ES-I3 (cell line): Measurements from ENCODE around the gene ADGRL1.
"Not testable (repeated sequence)": the region's sequence is repeated elsewhere in the genome, so short reads cannot be mapped to it uniquely, and the experiment has no call there.

ENCODE experiments used
- H3K36me3 ChIP-seq: 2 replicates; pipeline ENCODE4 v1.6.1; 2013; ENCODE audit warnings: mild to moderate bottlenecking, low read length, control low read depth, moderate library complexity; ENCODE audit not compliant: insufficient read depth
- H3K4me1 ChIP-seq: 2 replicates; pipeline ENCODE4 v1.6.1; 2013; ENCODE audit warnings: mild to moderate bottlenecking, control low read depth, low read length; ENCODE audit not compliant: insufficient read depth
- H3K9ac ChIP-seq: 2 replicates; pipeline ENCODE4 v1.6.1; 2013; ENCODE audit warnings: low read depth, mild to moderate bottlenecking, low read length, moderate library complexity
- H3K9me3 ChIP-seq: 2 replicates; pipeline ENCODE4 v1.6.1; 2013; ENCODE audit warnings: mild to moderate bottlenecking, low read length, moderate library complexity; ENCODE audit not compliant: control insufficient read depth, insufficient read depth

ADGRL1 gene

GRCh38 chr19:14150770-14151661 is 55.0 kb downstream of the ADGRL1 start:
- peaks cover 6% of the 10 kb centered on the region for H3K36me3 ChIP-seq
- H3K9me3 ChIP-seq = no peaks in the 10 kb centered on the region
- H3K4me1 ChIP-seq = peaks cover 19% of the 10 kb centered on the region
- H3K9ac ChIP-seq = no peak overlapping the region

GRCh38 chr19:14150041-14150769 is 55.8 kb downstream of the ADGRL1 start:
- Histone ChIP-seq H3K36me3 (peaks cover under 1% of the 10 kb centered on the region), H3K9ac (0 out of 2 replicates have a peak overlapping the region, but pooled peaks have one; percentile 22)

GRCh38 chr19:14149509-14149994 is 56.4 kb downstream of the ADGRL1 start:
- Histone ChIP-seq H3K9me3 (no peaks in the 10 kb centered on the region), H3K36me3 (no peaks in the 10 kb centered on the region; the same call in 1 of the 2 replicates), H3K9ac (peak overlapping the region; percentile 22; the same call in 1 of the 2 replicates), H3K4me1 (peaks cover 19% of the 10 kb centered on the region)

More at GRCh38 chr19:14150041-14150769, 55.8 kb downstream of the ADGRL1 start:
- Histone ChIP-seq H3K4me1 (peaks cover 19% of the 10 kb centered on the region), H3K9me3 (no peaks in the 10 kb centered on the region)

- H3K9me3 ChIP-seq = no peaks in the 10 kb centered on the region
- H3K9ac ChIP-seq = no peak overlapping the region
- peaks cover 19% of the 10 kb centered on the region for H3K4me1 ChIP-seq
- no peaks in the 10 kb centered on the region; the same call in 1 of the 2 replicates for H3K36me3 ChIP-seq
Measured at GRCh38 chr19:14148751-14149410, 57.1 kb downstream of the ADGRL1 start.

- Histone ChIP-seq H3K9ac (no peak overlapping the region), H3K4me1 (peaks cover 19% of the 10 kb centered on the region), H3K9me3 (no peaks in the 10 kb centered on the region), H3K36me3 (no peaks in the 10 kb centered on the region; the same call in 1 of the 2 replicates)
Measured at GRCh38 chr19:14147797-14148605, 58.0 kb downstream of the ADGRL1 start.

GRCh38 chr19:14146789-14147216 is 59.2 kb downstream of the ADGRL1 start:
- no peaks in the 10 kb centered on the region for H3K9me3 ChIP-seq
- H3K36me3 ChIP-seq = no peaks in the 10 kb centered on the region
- peaks cover 19% of the 10 kb centered on the region for H3K4me1 ChIP-seq
- H3K9ac ChIP-seq = no peak overlapping the region

- peaks cover 19% of the 10 kb centered on the region for H3K4me1 ChIP-seq
- H3K9ac ChIP-seq, H3K9me3 ChIP-seq, H3K36me3 ChIP-seq: not testable (repeated sequence)
Measured at GRCh38 chr19:14146169-14146568, 59.8 kb downstream of the ADGRL1 start.

- Histone ChIP-seq H3K9ac (no peak overlapping the region), H3K9me3 (no peaks in the 10 kb centered on the region), H3K36me3 (no peaks in the 10 kb centered on the region), H3K4me1 (peaks cover 16% of the 10 kb centered on the region)
Measured at GRCh38 chr19:14145381-14145780, 60.6 kb downstream of the ADGRL1 start.

- H3K9ac ChIP-seq = no peak overlapping the region
Measured at GRCh38 chr19:14142262-14143190, 63.4 kb downstream of the ADGRL1 start.

GRCh38 chr19:14141041-14141440 is 64.9 kb downstream of the ADGRL1 start:
- Histone ChIP-seq H3K9ac (no peak overlapping the region), H3K36me3 (no peaks in the 10 kb centered on the region), H3K9me3 (no peaks in the 10 kb centered on the region; the same call in 1 of the 2 replicates), H3K4me1 (no peaks in the 10 kb centered on the region)

More at GRCh38 chr19:14142262-14143190, 63.4 kb downstream of the ADGRL1 start:
- Histone ChIP-seq H3K9me3 (no peaks in the 10 kb centered on the region; the same call in 1 of the 2 replicates), H3K4me1 (no peaks in the 10 kb centered on the region), H3K36me3 (no peaks in the 10 kb centered on the region)

GRCh38 chr19:14139944-14140343 is 66.0 kb downstream of the ADGRL1 start:
- Histone ChIP-seq H3K36me3 (no peaks in the 10 kb centered on the region), H3K9ac (no peak overlapping the region), H3K9me3 (no peaks in the 10 kb centered on the region; the same call in 1 of the 2 replicates), H3K4me1 (no peaks in the 10 kb centered on the region; the same call in 1 of the 2 replicates)

- Histone ChIP-seq H3K9ac (no peak overlapping the region), H3K36me3 (no peaks in the 10 kb centered on the region), H3K9me3 (no peaks in the 10 kb centered on the region; the same call in 1 of the 2 replicates), H3K4me1 (no peaks in the 10 kb centered on the region; the same call in 1 of the 2 replicates)
Measured at GRCh38 chr19:14138576-14139265, 67.2 kb downstream of the ADGRL1 start.
